GM12878 (cell line): ENCODE data around the gene PDE7B. TPM values are rescaled to one million over a fixed set of nuclear protein-coding genes. Genes with fewer than 3 reads are reported as not detected.

ENCODE experiments used
- BRCA1 ChIP-seq: IDR thresholded peaks from 2 replicates; pipeline ENCODE4 v1.6.1; 2011; ENCODE audit warnings: low read depth, low read length, improper control_type of control experiment
- EP300 ChIP-seq, 2 experiments: fragments of 150-350 bp in 1 of 2; IDR thresholded peaks; 2 replicates each; pipeline ENCODE4 v1.6.1; 2011 to 2012; ENCODE audit warnings: low read depth in 2 of 2, low read length in 2 of 2, borderline replicate concordance in 1 of 2, improper control_type of control experiment in 1 of 2, inconsistent platforms in 1 of 2; ENCODE audit not compliant: control insufficient read depth in 1 of 2
- NFYB ChIP-seq: IDR thresholded peaks from 2 replicates; pipeline ENCODE4 v1.6.1; 2011; ENCODE audit warnings: low read depth, mild to moderate bottlenecking, low read length, improper control_type of control experiment, moderate library complexity; ENCODE audit not compliant: insufficient read depth
- POLR2AphosphoS2 ChIP-seq: IDR thresholded peaks from 2 replicates; pipeline ENCODE4 v1.6.1; 2011; ENCODE audit warnings: low read depth, mild to moderate bottlenecking, low read length, improper control_type of control experiment, moderate library complexity
- TCF3 ChIP-seq: IDR thresholded peaks from 2 replicates; pipeline ENCODE4 v1.6.1; 2012; ENCODE audit warnings: low read depth, mild to moderate bottlenecking, low read length, borderline replicate concordance; ENCODE audit not compliant: insufficient read depth
- polyA plus RNA-seq, 11 experiments: library from polyadenylated mRNA; depleted of rRNA in 4 of 11; unstranded in 6 of 11; stranded (reverse) in 5 of 11; fragments of >200 nt; fragmentation: Nextera tagmentation in 4 of 11; fragmentation: Illumina TruSeq in 1 of 11; extraction: Ambion mirVana in 4 of 11; extraction: Trizol in 1 of 11; gene quantifications; 1 replicate in 1 of 11; 2 replicates in 10 of 11; pipeline versions ENCODE4 v1.2.1 to v1.2.3, GENCODE V29; 2011 to 2016; ENCODE audit warnings: inconsistent platforms in 2 of 11, missing spikeins in 2 of 11, low read depth in 1 of 11
- total RNA-seq, 4 experiments: library from RNA; depleted of rRNA in 3 of 4; stranded (reverse); fragments of >200 nt in 3 of 4; fragmentation: Illumina TruSeq in 1 of 4; extraction: Trizol in 1 of 4; gene quantifications; 2 replicates each; pipeline versions ENCODE4 v1.2.1 to v1.2.3, GENCODE V29; 2013 to 2021
- TF ChIP-seq, protein P1 (sequence below): IDR thresholded peaks from 2 replicates; pipeline ENCODE4 v1.6.1; 2011; ENCODE audit warnings: low read depth, low read length, improper control_type of control experiment, borderline replicate concordance
- TF ChIP-seq, protein P2 (sequence below): fragments of 450-650 bp; formaldehyde crosslinking; IDR thresholded peaks from 2 replicates; pipeline ENCODE4 v1.5.0; 2022; ENCODE audit warnings: mild to moderate bottlenecking, missing genetic modification characterization
- TF ChIP-seq, protein P3 (sequence below): fragments of 450-650 bp; IDR thresholded peaks from 2 replicates; pipeline ENCODE4 v1.6.1; 2017; ENCODE audit warnings: mild to moderate bottlenecking, low read depth, inconsistent platforms; ENCODE audit not compliant: poor library complexity, severe bottlenecking

PDE7B gene
- total and polyA plus RNA-seq, 10 of the 15 experiments (the other 5 are each of a cell fraction or from before 2014, with no cell fraction given) = not detected

DNA sequence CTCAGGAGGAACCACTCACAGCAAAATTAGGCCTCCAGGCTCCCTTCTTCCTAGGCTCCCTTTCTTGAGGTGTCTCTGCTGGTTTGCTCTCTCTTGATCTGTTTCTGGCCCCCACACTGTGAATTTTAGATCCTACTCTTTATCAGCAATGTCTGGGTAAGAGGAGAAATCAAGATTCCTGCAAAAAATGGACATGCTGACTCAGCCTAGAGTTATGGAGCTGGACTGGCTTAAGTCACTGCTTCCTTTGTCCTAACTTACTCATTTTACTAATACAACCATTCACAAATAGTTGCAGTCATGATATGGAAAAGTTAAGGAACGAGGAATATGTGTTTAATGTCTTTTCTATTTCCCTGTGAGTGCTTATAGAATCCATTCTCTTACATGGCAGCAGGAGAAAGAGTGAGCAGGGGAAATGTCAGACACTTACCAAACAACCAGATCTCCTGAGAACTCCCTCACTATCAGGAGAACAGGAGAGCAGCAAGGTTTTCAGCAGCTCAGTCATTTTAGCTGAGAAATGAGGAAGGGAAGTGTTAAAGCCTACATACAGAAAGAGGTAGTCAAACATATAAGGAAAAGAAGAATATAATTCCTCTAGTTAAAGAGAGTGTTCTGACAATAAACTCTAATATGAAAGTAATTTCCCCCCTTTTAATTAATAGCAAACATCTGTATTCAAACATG is 160.8 kb downstream of the PDE7B start (continued):
- TF ChIP-seq, protein P1, sequence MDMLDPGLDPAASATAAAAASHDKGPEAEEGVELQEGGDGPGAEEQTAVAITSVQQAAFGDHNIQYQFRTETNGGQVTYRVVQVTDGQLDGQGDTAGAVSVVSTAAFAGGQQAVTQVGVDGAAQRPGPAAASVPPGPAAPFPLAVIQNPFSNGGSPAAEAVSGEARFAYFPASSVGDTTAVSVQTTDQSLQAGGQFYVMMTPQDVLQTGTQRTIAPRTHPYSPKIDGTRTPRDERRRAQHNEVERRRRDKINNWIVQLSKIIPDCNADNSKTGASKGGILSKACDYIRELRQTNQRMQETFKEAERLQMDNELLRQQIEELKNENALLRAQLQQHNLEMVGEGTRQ = no peak
- no peak for TF ChIP-seq POLR2AphosphoS2
- TF ChIP-seq EP300 (IDR thresholded peaks at IDR 0.05; ENCODE audit: borderline replicate concordance in 1 of 2, control insufficient read depth in 1 of 2, low read depth in 2 of 2, low read length in 2 of 2) = no peak
- TF ChIP-seq, protein P2, sequence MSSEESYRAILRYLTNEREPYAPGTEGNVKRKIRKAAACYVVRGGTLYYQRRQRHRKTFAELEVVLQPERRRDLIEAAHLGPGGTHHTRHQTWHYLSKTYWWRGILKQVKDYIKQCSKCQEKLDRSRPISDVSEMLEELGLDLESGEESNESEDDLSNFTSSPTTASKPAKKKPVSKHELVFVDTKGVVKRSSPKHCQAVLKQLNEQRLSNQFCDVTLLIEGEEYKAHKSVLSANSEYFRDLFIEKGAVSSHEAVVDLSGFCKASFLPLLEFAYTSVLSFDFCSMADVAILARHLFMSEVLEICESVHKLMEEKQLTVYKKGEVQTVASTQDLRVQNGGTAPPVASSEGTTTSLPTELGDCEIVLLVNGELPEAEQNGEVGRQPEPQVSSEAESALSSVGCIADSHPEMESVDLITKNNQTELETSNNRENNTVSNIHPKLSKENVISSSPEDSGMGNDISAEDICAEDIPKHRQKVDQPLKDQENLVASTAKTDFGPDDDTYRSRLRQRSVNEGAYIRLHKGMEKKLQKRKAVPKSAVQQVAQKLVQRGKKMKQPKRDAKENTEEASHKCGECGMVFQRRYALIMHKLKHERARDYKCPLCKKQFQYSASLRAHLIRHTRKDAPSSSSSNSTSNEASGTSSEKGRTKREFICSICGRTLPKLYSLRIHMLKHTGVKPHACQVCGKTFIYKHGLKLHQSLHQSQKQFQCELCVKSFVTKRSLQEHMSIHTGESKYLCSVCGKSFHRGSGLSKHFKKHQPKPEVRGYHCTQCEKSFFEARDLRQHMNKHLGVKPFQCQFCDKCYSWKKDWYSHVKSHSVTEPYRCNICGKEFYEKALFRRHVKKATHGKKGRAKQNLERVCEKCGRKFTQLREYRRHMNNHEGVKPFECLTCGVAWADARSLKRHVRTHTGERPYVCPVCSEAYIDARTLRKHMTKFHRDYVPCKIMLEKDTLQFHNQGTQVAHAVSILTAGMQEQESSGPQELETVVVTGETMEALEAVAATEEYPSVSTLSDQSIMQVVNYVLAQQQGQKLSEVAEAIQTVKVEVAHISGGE (CRISPR knock-in tag) = no peak
- TF ChIP-seq BRCA1 = no peak
- no peak for TF ChIP-seq NFYB
- TF ChIP-seq, protein P3, sequence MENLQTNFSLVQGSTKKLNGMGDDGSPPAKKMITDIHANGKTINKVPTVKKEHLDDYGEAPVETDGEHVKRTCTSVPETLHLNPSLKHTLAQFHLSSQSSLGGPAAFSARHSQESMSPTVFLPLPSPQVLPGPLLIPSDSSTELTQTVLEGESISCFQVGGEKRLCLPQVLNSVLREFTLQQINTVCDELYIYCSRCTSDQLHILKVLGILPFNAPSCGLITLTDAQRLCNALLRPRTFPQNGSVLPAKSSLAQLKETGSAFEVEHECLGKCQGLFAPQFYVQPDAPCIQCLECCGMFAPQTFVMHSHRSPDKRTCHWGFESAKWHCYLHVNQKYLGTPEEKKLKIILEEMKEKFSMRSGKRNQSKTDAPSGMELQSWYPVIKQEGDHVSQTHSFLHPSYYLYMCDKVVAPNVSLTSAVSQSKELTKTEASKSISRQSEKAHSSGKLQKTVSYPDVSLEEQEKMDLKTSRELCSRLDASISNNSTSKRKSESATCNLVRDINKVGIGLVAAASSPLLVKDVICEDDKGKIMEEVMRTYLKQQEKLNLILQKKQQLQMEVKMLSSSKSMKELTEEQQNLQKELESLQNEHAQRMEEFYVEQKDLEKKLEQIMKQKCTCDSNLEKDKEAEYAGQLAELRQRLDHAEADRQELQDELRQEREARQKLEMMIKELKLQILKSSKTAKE = no peak
- no peak for TF ChIP-seq TCF3
